SU-DHL-6 (cell line): ENCODE measurements around the gene SYTL3.
"Not testable (repeated sequence)": the region's sequence is repeated elsewhere in the genome, so short reads cannot be mapped to it uniquely, and the experiment has no call there.

ENCODE experiments used
- H2AFZ ChIP-seq: fragments of 200-600 bp; sonication (generic); 2 replicates; pipeline ENCODE4 v1.6.1; 2014; ENCODE audit warnings: low read depth, mild to moderate bottlenecking, moderate library complexity, mixed read lengths, antibody characterized with exemption, low read length; ENCODE audit not compliant: severe bottlenecking
- H3F3A ChIP-seq: fragments of 200-600 bp; shearing (Covaris generic); 2 replicates; pipeline ENCODE4 v1.6.0; 2016; ENCODE audit warnings: antibody characterized with exemption, mild to moderate bottlenecking; ENCODE audit not compliant: insufficient read depth
- H3K27ac ChIP-seq: fragments of 200-600 bp; sonication (generic); 2 replicates; pipeline ENCODE4 v1.5.1; 2016; ENCODE audit warnings: low read depth, mild to moderate bottlenecking, low read length, moderate library complexity, mixed read lengths
- H3K27me3 ChIP-seq: fragments of 200-600 bp; sonication (generic), shearing (Covaris generic); 2 replicates; pipeline ENCODE4 v1.6.0; 2014; ENCODE audit warnings: mild to moderate bottlenecking, low read length
- H3K36me3 ChIP-seq: fragments of 200-600 bp; sonication (generic); 2 replicates; pipeline ENCODE4 v1.6.1; 2014; ENCODE audit warnings: mild to moderate bottlenecking, low read length, mixed read lengths
- H3K4me2 ChIP-seq: fragments of 300-600, 200-600 bp; shearing (Covaris generic), sonication (generic); 2 replicates; pipeline ENCODE4 v1.6.0; 2014; ENCODE audit warnings: low read length, low read depth, mild to moderate bottlenecking; ENCODE audit not compliant: poor library complexity, severe bottlenecking
- H3K4me3 ChIP-seq: fragments of 200-600 bp; sonication (generic); 2 replicates; pipeline ENCODE4 v1.5.1; 2014; ENCODE audit warnings: antibody characterized with exemption, low read length, mild to moderate bottlenecking, mixed read lengths; ENCODE audit not compliant: insufficient read depth, poor library complexity, severe bottlenecking
- H3K79me2 ChIP-seq: fragments of 200-600 bp; sonication (generic); 2 replicates; pipeline ENCODE4 v1.6.1; 2014; ENCODE audit warnings: mild to moderate bottlenecking, low read length, moderate library complexity; ENCODE audit not compliant: insufficient read depth
- H3K9ac ChIP-seq: fragments of 200-600 bp; sonication (generic); 2 replicates; pipeline ENCODE4 v1.7.0; 2014; ENCODE audit warnings: mild to moderate bottlenecking, low read length
- H3K9me2 ChIP-seq: fragments of 200-600 bp; sonication (generic); replicated peaks from 2 replicates; pipeline ENCODE4 v1.6.1; 2014; ENCODE audit warnings: low read length; ENCODE audit not compliant: insufficient read depth
- H3K9me3 ChIP-seq: fragments of 200-600 bp; sonication (generic); 2 replicates; pipeline ENCODE4 v1.6.1; 2014; ENCODE audit warnings: low read length, mixed read lengths; ENCODE audit not compliant: insufficient read depth
- H4K20me1 ChIP-seq: fragments of 200-600 bp; sonication (generic); 2 replicates; pipeline ENCODE4 v1.6.1; 2014; ENCODE audit warnings: low read depth, mild to moderate bottlenecking, antibody characterized with exemption, low read length, moderate library complexity, mixed read lengths
- CTCF ChIP-seq: fragments of 200-600 bp; sonication (generic); IDR thresholded peaks from one replicate; pipeline ENCODE4 v1.5.1; 2017; ENCODE audit warnings: antibody characterized with exemption, mild to moderate bottlenecking, low read length, moderate library complexity; ENCODE audit not compliant: insufficient read depth, poor library complexity, severe bottlenecking
- EZH2phosphoT487 ChIP-seq: fragments of 200-600 bp; sonication (generic), shearing (Covaris generic); conservative IDR thresholded peaks from 2 replicates; pipeline ENCODE4 v1.6.1; 2018; ENCODE audit warnings: mild to moderate bottlenecking, antibody characterized with exemption, low read length, moderate library complexity, mixed read lengths

Gene SYTL3

GRCh38 chr6:158667360-158667981 is 17.6 kb downstream of the SYTL3 start:
- Histone ChIP-seq H3F3A (no peaks in the 10 kb centered on the region), H3K9me3 (no peaks in the 10 kb centered on the region), H3K27ac (no peak overlapping the region), H3K9ac (no peak overlapping the region), H3K27me3 (no peaks in the 10 kb centered on the region), H3K36me3 (no peaks in the 10 kb centered on the region), H2AFZ (no peak overlapping the region), H4K20me1 (no peaks in the 10 kb centered on the region), H3K79me2 (no peaks in the 10 kb centered on the region), H3K9me2 (no peaks in the 10 kb centered on the region), H3K4me3 (no peak overlapping the region), H3K4me2 (no peak overlapping the region)
- TF ChIP-seq CTCF (no peak), EZH2phosphoT487 (no peak)

GRCh38 chr6:158668707-158669103 is 18.9 kb downstream of the SYTL3 start:
- H4K20me1 ChIP-seq, result no peaks in the 10 kb centered on the region
- no peaks in the 10 kb centered on the region for H3K27me3 ChIP-seq
- no peak overlapping the region for H2AFZ ChIP-seq
- no peaks in the 10 kb centered on the region for H3F3A ChIP-seq
- H3K27ac ChIP-seq, result no peak overlapping the region
- TF ChIP-seq EZH2phosphoT487, result no peak
- no peak for TF ChIP-seq CTCF
- no peaks in the 10 kb centered on the region for H3K9me3 ChIP-seq
- H3K79me2 ChIP-seq, result no peaks in the 10 kb centered on the region
- no peaks in the 10 kb centered on the region for H3K9me2 ChIP-seq
- no peak overlapping the region for H3K9ac ChIP-seq
- H3K4me3 ChIP-seq, result no peak overlapping the region
- H3K36me3 ChIP-seq, result no peaks in the 10 kb centered on the region
- H3K4me2 ChIP-seq, result no peak overlapping the region

- Histone ChIP-seq H4K20me1 (no peaks in the 10 kb centered on the region), H3K27ac (no peak overlapping the region), H3K27me3 (no peaks in the 10 kb centered on the region), H3K4me2 (no peak overlapping the region), H2AFZ (no peak overlapping the region), H3K79me2 (no peaks in the 10 kb centered on the region), H3K36me3 (no peaks in the 10 kb centered on the region), H3K9me3 (no peaks in the 10 kb centered on the region), H3K4me3 (no peak overlapping the region), H3F3A (no peaks in the 10 kb centered on the region), H3K9ac (no peak overlapping the region), H3K9me2 (no peaks in the 10 kb centered on the region)
- TF ChIP-seq CTCF, result no peak
- TF ChIP-seq EZH2phosphoT487, result no peak
These were observed 19.5 kb downstream of the SYTL3 start for GRCh38 chr6:158669145-158670035.

GRCh38 chr6:158672119-158672518 is 22.3 kb downstream of the SYTL3 start:
- not testable (repeated sequence) for H3K27ac ChIP-seq, H4K20me1 ChIP-seq, H3K9me2 ChIP-seq, H3K4me2 ChIP-seq, H3F3A ChIP-seq, H3K27me3 ChIP-seq, H2AFZ ChIP-seq, H3K9me3 ChIP-seq, H3K4me3 ChIP-seq, H3K9ac ChIP-seq, H3K36me3 ChIP-seq, H3K79me2 ChIP-seq
